HG02970 (cell line): ENCODE measurements around the gene OR10H2.
"Not testable (repeated sequence)": the region's sequence is repeated elsewhere in the genome, so short reads cannot be mapped to it uniquely, and the experiment has no call there.

Experiments used
- ATAC-seq: cut with Tn5 transposase; IDR thresholded peaks from one replicate; pipeline ENCODE4 v1.9.1; 2021; ENCODE audit warnings: mild to moderate bottlenecking, moderate library complexity, moderate number of reproducible peaks; ENCODE audit not compliant: unreplicated experiment, low FRiP score

OR10H2 gene

DNA sequence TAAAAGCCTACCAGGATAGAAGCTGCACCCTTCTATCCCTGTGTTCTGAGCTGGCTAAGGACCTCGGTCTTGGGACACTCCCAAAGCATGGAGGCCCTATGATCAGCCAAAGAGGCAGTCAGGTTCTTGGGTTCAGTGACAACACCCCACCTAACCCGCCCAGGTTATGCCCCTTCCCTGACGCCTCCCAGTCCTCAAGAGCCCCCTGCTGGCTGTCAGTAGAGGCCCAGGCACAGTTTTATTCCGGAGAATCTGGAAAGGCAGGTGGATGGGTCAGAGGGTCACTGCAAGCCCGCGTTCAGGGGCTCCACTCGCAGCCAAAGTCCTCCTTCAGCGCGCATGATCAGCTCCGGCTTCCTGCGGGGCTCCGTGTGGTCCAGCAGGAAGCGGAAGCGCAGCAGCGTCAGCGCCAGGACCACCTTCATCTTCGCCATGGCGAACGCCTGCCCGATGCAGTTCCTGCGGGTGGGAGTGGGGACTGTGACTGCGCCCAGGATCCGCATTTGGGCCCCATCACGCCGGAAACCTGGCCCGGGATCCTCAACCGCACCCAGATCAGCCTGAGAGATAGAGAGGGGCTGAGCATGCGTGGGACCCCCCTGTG is 32.2 kb downstream of the OR10H2 start:
- ATAC-seq, result no peak

DNA sequence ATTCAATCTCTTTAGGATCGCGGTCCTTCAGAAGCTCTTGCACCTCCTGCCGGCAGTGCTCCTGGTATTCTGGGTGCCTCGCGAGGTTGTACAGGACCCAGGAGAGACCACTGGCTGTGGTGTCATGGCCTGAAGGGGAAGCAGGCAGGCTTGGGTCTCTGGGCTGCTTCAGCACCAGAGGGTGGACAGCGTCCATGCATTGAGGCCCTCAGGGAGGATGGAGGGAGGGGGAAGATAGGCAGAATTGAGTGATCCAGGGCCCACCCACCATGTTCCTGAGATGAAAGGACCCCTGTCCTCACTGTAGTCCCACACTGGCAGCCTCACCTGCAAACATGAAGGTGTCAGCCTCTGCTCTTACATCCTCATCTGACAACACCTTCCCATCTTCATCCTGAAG is 41.8 kb downstream of the OR10H2 start:
- no peak for ATAC-seq

DNA sequence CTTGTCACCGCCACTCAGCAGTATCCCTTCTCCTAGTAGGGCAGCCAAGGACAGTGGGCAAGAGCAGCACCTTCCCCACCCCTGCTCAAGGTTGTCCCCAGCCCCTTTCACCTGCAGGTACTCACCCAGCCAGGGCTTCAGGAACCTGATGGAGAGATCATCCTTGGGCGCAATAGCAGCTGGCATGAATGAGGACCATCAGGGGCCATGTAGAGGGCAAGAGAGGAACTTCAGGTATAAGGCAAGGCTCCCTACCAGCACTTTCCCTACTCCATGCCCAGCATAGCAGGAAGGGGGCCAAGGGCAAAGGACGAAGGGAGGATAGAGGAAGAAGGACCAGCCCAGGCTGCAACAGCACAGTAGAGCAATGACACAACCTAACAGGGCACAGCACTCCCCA is 46.3 kb downstream of the OR10H2 start:
- ATAC-seq, result not testable (repeated sequence)

- ATAC-seq, result no peak
Measured at GRCh38 chr19:15775249-15775648, 47.4 kb downstream of the OR10H2 start.

GRCh38 chr19:15776264-15776663 is 48.4 kb downstream of the OR10H2 start:
- no peak for ATAC-seq

DNA sequence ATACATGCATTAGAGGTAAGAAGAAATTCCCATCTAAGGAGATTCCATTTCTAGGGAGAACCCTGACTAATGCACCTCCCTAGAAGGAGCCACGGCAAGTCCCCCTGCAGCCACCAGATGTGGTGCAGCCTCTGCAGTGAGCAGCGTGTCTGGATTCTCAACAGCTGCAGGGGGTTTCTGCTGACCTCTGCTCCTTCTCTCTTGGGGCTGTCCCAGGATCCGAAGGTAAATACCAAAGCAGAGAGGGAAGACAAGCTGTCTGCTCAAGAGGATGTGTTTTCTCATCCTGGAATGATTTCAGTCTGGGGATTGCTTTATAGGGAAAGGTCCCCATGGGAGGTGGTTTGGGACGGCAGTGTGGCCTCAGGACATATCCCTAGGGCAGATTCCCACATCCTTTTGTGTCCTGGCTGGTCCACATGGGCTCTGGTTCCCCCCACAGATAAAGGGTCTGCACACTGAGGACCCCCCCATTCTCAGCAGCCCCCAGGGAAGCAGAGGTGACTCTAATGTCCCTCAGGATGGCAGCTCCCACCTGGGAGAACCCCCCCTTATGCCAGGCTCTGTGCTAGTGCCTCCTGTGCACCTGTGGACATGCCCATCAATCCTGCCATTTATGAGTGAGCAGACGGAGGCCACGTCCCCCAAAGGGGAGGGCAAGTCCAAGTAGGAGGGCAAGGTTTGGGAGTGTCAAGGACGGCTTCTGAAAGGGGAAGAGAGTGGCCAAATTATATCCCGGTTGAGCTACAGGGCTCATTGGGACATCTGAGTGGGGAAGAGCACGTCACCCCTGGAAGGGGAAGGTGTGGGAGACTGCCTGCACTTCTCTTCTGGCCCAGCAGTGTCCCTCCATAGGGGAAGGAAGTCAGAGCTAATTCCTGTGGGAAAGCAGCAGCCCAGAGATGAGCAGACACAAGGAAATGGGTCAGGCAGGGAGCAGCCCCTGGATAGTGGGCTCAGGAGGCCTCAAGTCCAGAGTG is 49.5 kb downstream of the OR10H2 start:
- no peak for ATAC-seq
